ENCODE results near the gene ERICH2. TPM values are rescaled to one million over a fixed set of nuclear protein-coding genes. Genes with fewer than 3 reads are reported as not detected.

Gene ERICH2
- total RNA-seq, 1 experiment from 2014 or later = 7.2 TPM

DNA sequence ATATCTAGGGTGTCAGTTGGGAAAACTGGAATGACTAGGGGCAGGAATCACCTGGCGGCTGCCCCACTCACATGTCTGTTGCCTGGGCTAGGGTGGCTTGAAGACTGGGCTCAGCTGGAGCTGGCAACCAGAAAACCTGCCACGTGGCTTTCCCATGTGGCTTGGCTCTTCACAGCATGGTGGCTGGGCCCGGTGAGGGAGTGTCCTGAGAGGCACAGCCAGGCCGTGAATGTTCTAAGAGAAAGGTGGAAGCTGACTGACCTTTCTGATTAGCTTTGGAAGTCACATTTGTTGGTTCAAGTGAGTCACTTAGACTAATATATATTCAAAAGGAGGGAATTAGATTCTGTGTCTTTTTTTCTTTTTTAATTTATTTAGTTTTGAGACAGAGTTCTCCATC is 32.4 kb upstream of the ERICH2 start:
- TF ChIP-seq CTCF (IDR thresholded peaks at IDR 0.05; ENCODE audit: unreplicated experiment) = no peak
- CTCF ChIA-PET = interaction anchor here (0.6 to 1.9 kb wide), 4 partner anchors 75 to 349 kb away, joined by 3 to 16 read pairs (median 4); no protein-coding TSS in a partner anchor
- no TSS peak for BruUV-seq (replicated peaks)

DNA sequence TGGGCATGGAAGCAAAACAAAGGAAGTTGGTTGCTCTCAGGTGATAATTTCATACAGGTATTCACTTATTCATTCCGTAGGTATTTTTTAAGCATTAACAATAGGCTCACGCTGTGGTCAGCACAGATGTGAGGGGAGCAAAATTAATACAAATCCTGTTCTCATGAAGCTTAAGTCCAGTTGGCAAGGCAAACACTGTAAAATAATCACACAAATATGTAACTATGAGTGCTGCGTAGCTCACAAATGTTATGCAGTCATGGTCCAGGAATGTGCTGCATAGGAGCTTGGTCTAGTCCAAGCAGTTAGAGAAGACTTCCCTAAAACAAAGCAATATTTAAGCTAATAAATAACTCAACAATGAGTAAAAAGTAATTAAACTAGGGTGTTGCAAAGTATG is 31.1 kb upstream of the ERICH2 start:
- BruUV-seq (replicated peaks) = no TSS peak
- POLR2A ChIA-PET = interaction anchor here (0.6 to 2.5 kb wide), 10 partner anchors 9 to 1354 kb away, joined by 3 to 21 read pairs (median 4); partner anchors contain the start of genes ERICH2 and SP5
- Mint-ChIP-seq H3K27ac (ENCODE audit: low read depth, unreplicated experiment) (peak overlapping the region; percentile 98), H3K36me3 (ENCODE audit: insufficient read depth, unreplicated experiment) (no peaks in the 10 kb centered on the region), H3K27me3 (ENCODE audit: insufficient read depth, unreplicated experiment) (no peaks in the 10 kb centered on the region), H3K4me3 (ENCODE audit: unreplicated experiment) (peak overlapping the region; percentile 22), H3K4me1 (ENCODE audit: insufficient read depth, unreplicated experiment) (peaks cover 18% of the 10 kb centered on the region), H3K9me3 (ENCODE audit: unreplicated experiment) (no peaks in the 10 kb centered on the region)
- intact Hi-C loops (cut with micrococcal nuclease) = loop anchor here (5.0 kb wide), 1 partner anchor 33 kb away; the partner anchor contains the start of gene ERICH2
- DNase-seq (ENCODE audit: unreplicated experiment) = peak; percentile 80
- TF ChIP-seq CTCF (IDR thresholded peaks at IDR 0.05; ENCODE audit: unreplicated experiment) = no peak
- CTCF ChIA-PET = interaction anchor here (0.6 to 2.8 kb wide), 12 partner anchors 8 to 732 kb away, joined by 3 to 11 read pairs (median 4); partner anchors contain the start of genes ERICH2, GAD1 and GORASP2

More for the DNA sequence above, 32.4 kb upstream of the ERICH2 start:
- POLR2A ChIA-PET = interaction anchor here (0.7 to 2.5 kb wide), 5 partner anchors 10 to 353 kb away, joined by 3 to 21 read pairs (median 3); partner anchors contain the start of gene ERICH2
- Mint-ChIP-seq H3K4me3 (ENCODE audit: unreplicated experiment) (no peak overlapping the region), H3K36me3 (ENCODE audit: insufficient read depth, unreplicated experiment) (no peaks in the 10 kb centered on the region), H3K4me1 (ENCODE audit: insufficient read depth, unreplicated experiment) (peaks cover 14% of the 10 kb centered on the region), H3K9me3 (ENCODE audit: unreplicated experiment) (no peaks in the 10 kb centered on the region), H3K27me3 (ENCODE audit: insufficient read depth, unreplicated experiment) (no peaks in the 10 kb centered on the region), H3K27ac (ENCODE audit: low read depth, unreplicated experiment) (peak overlapping the region; percentile 98)
- intact Hi-C loops (cut with micrococcal nuclease) = loop anchor here (5.0 kb wide), 1 partner anchor 34 kb away; the partner anchor contains the start of gene ERICH2
- DNase-seq (ENCODE audit: unreplicated experiment) = no peak

DNA sequence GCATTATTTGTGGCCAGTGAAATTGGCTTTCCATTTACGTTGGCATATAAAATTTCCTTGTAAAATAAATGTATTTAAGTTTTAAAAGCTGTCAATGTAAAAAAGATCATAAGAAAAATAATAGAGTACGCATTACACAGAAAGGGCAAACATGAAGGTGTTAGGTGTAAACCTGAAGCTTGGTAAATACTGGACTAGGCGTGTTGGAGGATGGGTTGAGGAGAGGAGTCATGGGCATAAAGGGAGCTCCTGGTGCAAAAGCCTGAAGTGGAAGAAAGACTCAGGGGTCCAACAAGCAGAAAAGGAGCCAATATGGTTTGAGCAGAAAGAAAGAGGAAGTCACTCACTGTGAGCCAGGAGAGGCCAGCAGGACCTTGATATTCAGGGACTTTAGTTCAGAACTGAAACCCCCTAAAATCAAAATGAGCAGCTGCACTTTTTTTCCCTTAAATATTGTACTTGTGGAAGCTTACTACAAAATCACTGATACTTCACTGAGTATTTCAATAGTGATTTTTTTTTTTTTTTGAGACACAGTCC is 30.6 kb upstream of the ERICH2 start:
- Mint-ChIP-seq H3K27me3 (ENCODE audit: insufficient read depth, unreplicated experiment) (no peaks in the 10 kb centered on the region), H3K9me3 (ENCODE audit: unreplicated experiment) (no peaks in the 10 kb centered on the region), H3K4me3 (ENCODE audit: unreplicated experiment) (no peak overlapping the region), H3K4me1 (ENCODE audit: insufficient read depth, unreplicated experiment) (peaks cover 23% of the 10 kb centered on the region), H3K27ac (ENCODE audit: low read depth, unreplicated experiment) (peak overlapping the region; percentile 98), H3K36me3 (ENCODE audit: insufficient read depth, unreplicated experiment) (no peaks in the 10 kb centered on the region)
- DNase-seq (ENCODE audit: unreplicated experiment) = no peak
- CTCF ChIA-PET = interaction anchor here (0.6 to 2.8 kb wide), 10 partner anchors 9 to 330 kb away, joined by 3 to 11 read pairs (median 4); partner anchors contain the start of genes ERICH2, GAD1 and GORASP2
- POLR2A ChIA-PET = interaction anchor here (0.6 to 2.5 kb wide), 10 partner anchors 8 to 314 kb away, joined by 3 to 21 read pairs (median 4); partner anchors contain the start of genes ERICH2 and SP5
- intact Hi-C loops (cut with micrococcal nuclease) = loop anchor here (5.0 kb wide), 1 partner anchor 33 kb away; the partner anchor contains the start of gene ERICH2
- no TSS peak for BruUV-seq (replicated peaks)
- no peak for TF ChIP-seq CTCF (IDR thresholded peaks at IDR 0.05; ENCODE audit: unreplicated experiment)

- CTCF ChIA-PET = interaction anchor here (0.6 to 2.8 kb wide), 4 partner anchors 9 to 386 kb away, joined by 3 to 11 read pairs (median 4); partner anchors contain the start of gene ERICH2
- Mint-ChIP-seq H3K4me3 (ENCODE audit: unreplicated experiment) (no peak overlapping the region), H3K27me3 (ENCODE audit: insufficient read depth, unreplicated experiment) (no peaks in the 10 kb centered on the region), H3K4me1 (ENCODE audit: insufficient read depth, unreplicated experiment) (peaks cover 31% of the 10 kb centered on the region), H3K27ac (ENCODE audit: low read depth, unreplicated experiment) (no peak overlapping the region), H3K9me3 (ENCODE audit: unreplicated experiment) (no peaks in the 10 kb centered on the region), H3K36me3 (ENCODE audit: insufficient read depth, unreplicated experiment) (no peaks in the 10 kb centered on the region)
- TF ChIP-seq CTCF (IDR thresholded peaks at IDR 0.05; ENCODE audit: unreplicated experiment) = no peak
- BruUV-seq (replicated peaks) = no TSS peak
- intact Hi-C loops (cut with micrococcal nuclease) = no loop called here
- DNase-seq (ENCODE audit: unreplicated experiment) = no peak
- POLR2A ChIA-PET = no interaction called here
Observed at GRCh38 chr2:170740660-170741059, 29.5 kb upstream of the ERICH2 start.

Data from MCF 10A (cell line).